Stimulated activated effector memory CD8-positive, alpha-beta T cell treated with anti-CD3 and anti-CD28 coated beads, Interleukin-12 subunit alpha, Interleukin-12 subunit beta, amount 100 ng/mL, for 72 hours (primary cell): ENCODE measurements around the gene SWAP70.

Experiments
- ATAC-seq: fragments of 150-1000 bp; cut with Tn5 transposase; 2 replicates; pipeline ENCODE4 v1.10.0; 2021
- DNase-seq, 2 donors: peaks; one replicate each; pipeline ENCODE4 v3.0.0; 2021 to 2022; ENCODE audit warnings: low spot score in 2 of 2
- H3K27ac Mint-ChIP-seq: one replicate; pipeline ENCODE4 v1.8.0; 2022; ENCODE audit warnings: mild to moderate bottlenecking, mixed read lengths
- H3K36me3 Mint-ChIP-seq: one replicate; pipeline ENCODE4 v1.8.0; 2022; ENCODE audit warnings: mild to moderate bottlenecking, mixed read lengths
- H3K4me1 Mint-ChIP-seq: one replicate; pipeline ENCODE4 v1.8.0; 2022; ENCODE audit warnings: mixed read lengths
- H3K4me3 Mint-ChIP-seq: one replicate; pipeline ENCODE4 v1.8.0; 2022; ENCODE audit warnings: mild to moderate bottlenecking, mixed read lengths
- H3K9me3 Mint-ChIP-seq: one replicate; pipeline ENCODE4 v1.8.0; 2022; ENCODE audit warnings: mixed read lengths

SWAP70 gene

GRCh38 chr11:9757809-9758636, 94.1 kb downstream of the SWAP70 start:
- Mint-ChIP-seq H3K9me3 (no peaks in the 10 kb centered on the region), H3K27ac (peak overlapping the region; percentile 93), H3K4me3 (peak overlapping the region; percentile 81), H3K4me1 (peaks cover 67% of the 10 kb centered on the region), H3K36me3 (peaks cover 8% of the 10 kb centered on the region)
- ATAC-seq = peak; percentile 69
- DNase-seq = peak; percentile 94 to 96

GRCh38 chr11:9758637-9759518, 95.0 kb downstream of the SWAP70 start:
- Mint-ChIP-seq H3K9me3 (no peaks in the 10 kb centered on the region), H3K4me3 (peak overlapping the region; percentile 81), H3K27ac (peak overlapping the region; percentile 93), H3K4me1 (peaks cover 60% of the 10 kb centered on the region), H3K36me3 (peaks cover 8% of the 10 kb centered on the region)
- ATAC-seq (peak; percentile 37), DNase-seq (peak; percentile 53 to 79)

- peak; percentile 93 for ATAC-seq
- peaks cover 64% of the 10 kb centered on the region for H3K4me1 Mint-ChIP-seq
- H3K36me3 Mint-ChIP-seq = peaks cover 8% of the 10 kb centered on the region
- peak overlapping the region; percentile 81 for H3K4me3 Mint-ChIP-seq
- H3K27ac Mint-ChIP-seq = peak overlapping the region; percentile 93
- peak; percentile 59 to 88 for DNase-seq
- H3K9me3 Mint-ChIP-seq = no peaks in the 10 kb centered on the region
Observed at GRCh38 chr11:9759519-9760192, 95.8 kb downstream of the SWAP70 start.

GRCh38 chr11:9760193-9760575, 96.3 kb downstream of the SWAP70 start:
- H3K9me3 Mint-ChIP-seq = no peaks in the 10 kb centered on the region
- ATAC-seq (no peak), DNase-seq (no peak)
- peaks cover 8% of the 10 kb centered on the region for H3K36me3 Mint-ChIP-seq
- peaks cover 65% of the 10 kb centered on the region for H3K4me1 Mint-ChIP-seq
- peak overlapping the region; percentile 93 for H3K27ac Mint-ChIP-seq
- H3K4me3 Mint-ChIP-seq = peak overlapping the region; percentile 81

GRCh38 chr11:9761441-9761945, 97.6 kb downstream of the SWAP70 start:
- DNase-seq (no peak), ATAC-seq (no peak)
- Mint-ChIP-seq H3K9me3 (no peaks in the 10 kb centered on the region), H3K4me1 (peaks cover 56% of the 10 kb centered on the region), H3K4me3 (no peak overlapping the region), H3K27ac (no peak overlapping the region), H3K36me3 (peaks cover 8% of the 10 kb centered on the region)

- DNase-seq (no peak), ATAC-seq (no peak)
- Mint-ChIP-seq H3K36me3 (peaks cover 8% of the 10 kb centered on the region), H3K4me1 (peaks cover 53% of the 10 kb centered on the region), H3K9me3 (no peaks in the 10 kb centered on the region), H3K4me3 (no peak overlapping the region), H3K27ac (no peak overlapping the region)
Observed at GRCh38 chr11:9762531-9762930, 98.7 kb downstream of the SWAP70 start.

- Mint-ChIP-seq H3K27ac (no peak overlapping the region), H3K36me3 (peaks cover 8% of the 10 kb centered on the region), H3K4me1 (peaks cover 49% of the 10 kb centered on the region), H3K9me3 (no peaks in the 10 kb centered on the region), H3K4me3 (no peak overlapping the region)
- DNase-seq = no peak
- no peak for ATAC-seq
Observed at GRCh38 chr11:9763301-9763700, 99.4 kb downstream of the SWAP70 start.

GRCh38 chr11:9765320-9766101, 101.6 kb downstream of the SWAP70 start:
- Mint-ChIP-seq H3K27ac (peak overlapping the region; percentile 74), H3K36me3 (no peaks in the 10 kb centered on the region), H3K4me1 (peaks cover 31% of the 10 kb centered on the region), H3K4me3 (no peak overlapping the region), H3K9me3 (no peaks in the 10 kb centered on the region)
- ATAC-seq (peak; percentile 19), DNase-seq (no peak)

- H3K36me3 Mint-ChIP-seq = no peaks in the 10 kb centered on the region
- DNase-seq (no peak), ATAC-seq (no peak)
- H3K4me3 Mint-ChIP-seq = no peak overlapping the region
- peaks cover 11% of the 10 kb centered on the region for H3K4me1 Mint-ChIP-seq
- H3K9me3 Mint-ChIP-seq = no peaks in the 10 kb centered on the region
- no peak overlapping the region for H3K27ac Mint-ChIP-seq
Observed at GRCh38 chr11:9769621-9770020, 105.7 kb downstream of the SWAP70 start.

- no peak overlapping the region for H3K4me3 Mint-ChIP-seq
- H3K36me3 Mint-ChIP-seq = no peaks in the 10 kb centered on the region
- H3K9me3 Mint-ChIP-seq = no peaks in the 10 kb centered on the region
- no peak overlapping the region for H3K27ac Mint-ChIP-seq
- H3K4me1 Mint-ChIP-seq = peaks cover 9% of the 10 kb centered on the region
- ATAC-seq (no peak), DNase-seq (no peak)
Observed at GRCh38 chr11:9771071-9771511, 107.2 kb downstream of the SWAP70 start.

GRCh38 chr11:9772218-9772617, 108.3 kb downstream of the SWAP70 start:
- Mint-ChIP-seq H3K36me3 (no peaks in the 10 kb centered on the region), H3K4me1 (peaks cover under 1% of the 10 kb centered on the region)
- no peak for ATAC-seq

GRCh38 chr11:9773524-9773923, 109.6 kb downstream of the SWAP70 start:
- no peaks in the 10 kb centered on the region for H3K36me3 Mint-ChIP-seq
- no peak overlapping the region for H3K27ac Mint-ChIP-seq
- H3K4me1 Mint-ChIP-seq = no peaks in the 10 kb centered on the region
- no peak overlapping the region for H3K4me3 Mint-ChIP-seq
- H3K9me3 Mint-ChIP-seq = no peaks in the 10 kb centered on the region
- DNase-seq (no peak), ATAC-seq (no peak)

More at GRCh38 chr11:9772218-9772617, 108.3 kb downstream of the SWAP70 start:
- no peak for DNase-seq
- Mint-ChIP-seq H3K4me3 (no peak overlapping the region), H3K27ac (no peak overlapping the region), H3K9me3 (no peaks in the 10 kb centered on the region)

GRCh38 chr11:9774109-9774508, 110.2 kb downstream of the SWAP70 start:
- no peak for DNase-seq
- Mint-ChIP-seq H3K27ac (no peak overlapping the region), H3K4me3 (no peak overlapping the region), H3K36me3 (no peaks in the 10 kb centered on the region), H3K4me1 (no peaks in the 10 kb centered on the region), H3K9me3 (no peaks in the 10 kb centered on the region)
- no peak for ATAC-seq

GRCh38 chr11:9774591-9775397, 110.9 kb downstream of the SWAP70 start:
- no peak overlapping the region for H3K27ac Mint-ChIP-seq
- no peaks in the 10 kb centered on the region for H3K36me3 Mint-ChIP-seq
- no peak overlapping the region for H3K4me3 Mint-ChIP-seq
- no peaks in the 10 kb centered on the region for H3K9me3 Mint-ChIP-seq
- no peak for DNase-seq
- no peaks in the 10 kb centered on the region for H3K4me1 Mint-ChIP-seq
- ATAC-seq = no peak
